NCI-H345 treated with DMSO at 0.1 percent for 48 hours (cell line): ENCODE measurements around the gene UBR1.
"Not testable (repeated sequence)": the region's sequence is repeated elsewhere in the genome, so short reads cannot be mapped to it uniquely, and the experiment has no call there.

Experiments used
- DNase-seq: peaks from one replicate; lab custom pipeline; 2025; ENCODE audit not compliant: unreplicated experiment; lab: John Stamatoyannopoulos, UW

Gene UBR1

DNA sequence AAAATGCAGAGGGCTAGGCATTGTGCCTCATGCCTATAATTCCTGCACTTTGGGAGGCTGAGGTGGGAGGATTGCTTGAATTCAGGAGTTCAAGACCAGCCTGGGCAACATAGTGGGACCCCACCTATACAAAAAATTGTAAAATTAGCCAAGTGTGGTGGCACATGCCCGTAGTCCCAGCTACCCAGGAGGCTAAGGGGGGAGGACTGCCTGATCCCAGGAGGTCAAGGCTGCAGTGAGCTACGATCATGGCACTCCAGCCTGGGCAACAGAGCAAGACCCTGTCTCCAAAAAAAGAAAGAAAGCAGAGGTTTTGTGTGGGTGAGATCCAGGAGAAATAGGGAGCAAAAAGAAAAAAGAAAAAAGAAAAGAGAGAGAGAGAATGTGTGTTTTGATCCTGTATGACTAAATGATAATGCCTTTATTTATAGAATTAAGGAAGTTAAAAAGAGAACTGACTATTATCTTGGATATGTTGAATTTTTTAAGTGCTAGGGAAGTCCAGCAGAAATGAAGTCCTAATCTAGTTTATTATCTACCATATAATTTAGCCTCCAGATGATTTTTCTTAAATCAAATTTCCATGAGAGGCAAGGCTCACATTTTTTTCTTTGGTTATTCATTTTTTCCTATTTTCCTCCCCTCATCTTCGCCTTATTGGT, 190.1 kb downstream of the UBR1 start:
- DNase-seq, result no peak

DNA sequence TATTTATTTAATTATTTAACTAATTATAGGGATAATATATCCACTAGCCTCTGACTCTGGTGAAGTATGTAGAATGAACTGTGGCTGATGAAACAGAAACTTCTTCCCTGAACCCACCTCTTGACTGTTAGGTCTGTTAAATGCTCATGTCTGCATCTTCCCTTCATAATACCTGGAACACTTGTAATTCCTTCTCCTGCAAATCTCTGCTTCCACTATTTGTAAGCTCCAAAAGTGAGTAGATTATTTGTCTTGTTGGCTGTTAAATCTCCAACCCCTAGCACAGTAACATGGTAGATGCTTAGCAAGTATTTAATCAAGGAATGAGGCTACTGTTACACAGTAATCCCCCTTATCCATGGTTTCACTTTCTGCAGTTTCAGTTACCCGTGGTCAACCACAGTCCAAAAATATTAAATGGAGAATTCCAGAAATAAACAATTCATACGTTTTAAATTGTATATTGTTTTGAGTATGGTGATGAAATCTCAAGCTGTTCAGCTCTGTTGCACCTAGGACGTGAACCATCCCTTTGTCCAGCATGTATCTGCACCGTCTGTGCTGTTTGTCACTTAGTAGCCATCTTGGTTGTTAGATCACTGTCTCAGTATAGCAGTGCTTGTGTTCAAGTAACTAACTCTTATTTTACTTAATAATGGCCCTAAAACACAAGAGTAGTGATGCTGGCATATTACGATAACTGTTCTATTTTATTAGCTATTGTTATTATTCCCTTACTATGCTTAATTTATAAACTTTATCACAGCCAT, 190.9 kb downstream of the UBR1 start:
- no peak for DNase-seq

DNA sequence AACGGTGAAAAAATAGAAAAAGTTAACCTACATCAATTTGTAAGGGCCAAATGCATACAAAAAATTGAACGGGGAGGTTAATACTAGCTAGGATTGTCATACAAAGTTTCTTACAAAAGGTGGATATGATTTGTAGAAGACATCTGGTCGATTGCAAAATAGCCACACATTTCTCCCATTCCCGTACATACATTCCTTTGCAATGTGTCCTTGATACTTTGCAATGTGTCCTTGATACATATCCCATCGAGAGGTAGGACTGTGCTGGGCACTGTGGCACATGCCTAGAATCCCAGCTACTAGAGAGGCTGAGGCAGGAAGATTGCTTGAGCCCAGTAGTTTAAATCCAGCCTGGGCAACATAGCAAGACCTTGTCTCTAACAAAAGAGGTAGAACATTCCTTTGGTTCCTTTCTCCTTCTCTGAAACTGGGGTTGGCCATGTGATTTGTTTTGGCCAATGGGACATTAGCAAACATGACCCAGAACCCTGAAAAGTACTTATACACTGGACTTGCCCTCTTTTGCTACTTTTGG, 194.7 kb downstream of the UBR1 start:
- DNase-seq, result no peak

DNA sequence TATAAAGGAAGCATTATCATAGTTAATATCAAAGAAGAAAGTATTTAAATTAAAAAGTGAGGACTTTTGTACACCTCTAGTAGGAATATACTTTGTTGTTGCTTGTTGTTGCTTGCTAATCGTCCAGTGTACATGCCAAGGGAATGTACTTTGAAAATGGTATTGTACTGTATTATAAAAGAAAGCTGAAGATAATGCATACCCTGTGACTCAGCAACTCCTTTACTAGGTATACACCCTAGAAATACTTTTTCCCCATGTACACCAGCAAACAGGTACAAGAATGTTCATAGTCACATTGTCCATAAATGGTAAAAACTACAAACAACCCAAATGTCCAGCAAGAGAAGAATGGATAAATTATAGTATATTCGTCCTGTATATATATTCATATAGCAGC, 197.3 kb downstream of the UBR1 start:
- no peak for DNase-seq

GRCh38 chr15:42903388-42904324, 202.2 kb downstream of the UBR1 start:
- no peak for DNase-seq

DNA sequence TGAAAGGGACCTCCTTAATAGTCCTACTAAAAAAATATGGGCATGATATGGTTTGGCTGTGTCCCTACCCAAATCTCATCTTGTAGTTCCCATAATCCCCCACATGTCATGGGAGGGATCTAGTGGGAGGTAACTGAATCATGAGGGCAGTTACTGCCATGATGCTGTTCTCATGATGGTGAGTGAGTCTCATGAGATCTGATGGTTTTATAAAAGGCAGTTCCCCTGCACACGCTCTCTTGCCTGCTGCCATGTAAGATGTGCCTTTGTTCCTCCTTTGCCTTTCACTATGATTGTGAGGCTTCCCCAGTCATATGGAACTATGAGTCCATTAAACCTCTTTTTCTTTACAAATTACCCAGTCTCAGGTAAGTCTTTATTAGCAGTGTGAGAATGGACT, 211.9 kb downstream of the UBR1 start:
- DNase-seq, result not testable (repeated sequence)
